HG03064 (cell line): Measurements from ENCODE around the gene FBP1.

Source experiments
- ATAC-seq: cut with Tn5 transposase; IDR thresholded peaks from one replicate; pipeline ENCODE4 v1.9.1; 2021; ENCODE audit warnings: low read depth; ENCODE audit not compliant: unreplicated experiment

The FBP1 gene

GRCh38 chr9:94657021-94657725 is 17.9 kb upstream of the FBP1 start:
- no peak for ATAC-seq

- peak; percentile 97 for ATAC-seq
Measured at GRCh38 chr9:94656200-94656599, 16.9 kb upstream of the FBP1 start.

DNA sequence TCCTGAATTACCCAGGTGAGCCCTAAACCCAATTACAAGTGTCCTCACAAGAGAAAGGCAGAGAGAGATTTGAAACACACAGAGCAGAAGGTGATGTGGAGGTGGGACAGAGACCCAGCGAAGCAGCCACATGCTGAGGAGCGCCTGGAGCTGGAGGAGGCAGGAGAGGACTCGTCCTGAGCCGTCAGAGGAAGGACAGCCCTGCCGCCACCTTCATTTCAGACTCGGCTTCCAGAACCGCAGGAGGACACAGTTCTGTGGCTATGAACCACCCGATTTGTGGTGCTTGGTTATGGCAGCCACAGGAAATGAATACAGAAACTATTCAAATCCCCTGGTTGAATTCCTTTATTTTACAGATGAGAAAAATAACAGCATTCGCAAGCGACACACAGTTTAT is 16.4 kb upstream of the FBP1 start:
- ATAC-seq = peak; percentile 21

GRCh38 chr9:94654165-94654894 is 15.0 kb upstream of the FBP1 start:
- ATAC-seq = no peak

- ATAC-seq = no peak
Measured at GRCh38 chr9:94650949-94651348, 11.6 kb upstream of the FBP1 start.

GRCh38 chr9:94649100-94649819 is 9.9 kb upstream of the FBP1 start:
- ATAC-seq = no peak

DNA sequence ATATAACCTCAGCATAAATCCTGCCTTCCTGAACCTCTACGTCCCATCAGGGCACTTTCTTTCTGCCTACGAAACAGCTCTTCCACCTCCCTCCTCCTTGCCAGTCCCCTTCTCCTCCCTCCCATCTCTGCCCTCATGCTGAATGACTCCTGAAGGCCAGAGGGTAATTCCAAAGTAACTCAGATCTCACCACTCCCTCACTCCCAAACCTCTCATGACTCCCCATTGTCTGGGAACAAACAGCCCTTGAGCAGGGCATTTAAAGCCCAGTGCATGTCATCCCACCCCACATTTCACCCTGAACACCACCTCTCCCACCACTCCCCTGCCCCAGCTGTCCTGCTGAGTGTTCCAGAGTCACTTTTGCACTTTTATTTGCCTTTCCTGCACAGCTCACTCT is 8.9 kb upstream of the FBP1 start:
- no peak for ATAC-seq

- no peak for ATAC-seq
Measured at GRCh38 chr9:94645901-94646300, 6.6 kb upstream of the FBP1 start.

DNA sequence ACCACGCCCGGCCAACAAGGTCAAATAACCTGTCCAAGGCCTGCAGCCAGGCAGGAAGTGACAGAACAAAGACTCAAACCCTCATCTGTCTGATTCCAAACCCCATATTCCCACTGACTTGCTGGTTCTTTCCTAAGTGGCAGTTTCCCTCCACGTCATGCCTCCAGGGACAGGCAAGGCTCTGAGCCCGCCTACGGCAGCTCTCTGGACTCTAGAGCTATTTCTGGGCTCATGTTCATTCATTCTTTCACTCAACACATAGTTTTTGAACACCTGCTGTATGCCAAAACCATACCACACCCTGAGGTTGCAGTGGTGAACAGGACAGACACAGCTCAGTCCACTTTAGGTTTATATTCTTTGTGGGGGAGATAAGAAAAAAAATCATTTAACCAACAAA is 5.2 kb upstream of the FBP1 start:
- ATAC-seq = no peak

- ATAC-seq = no peak
Measured at GRCh38 chr9:94643741-94644140, 4.4 kb upstream of the FBP1 start.

DNA sequence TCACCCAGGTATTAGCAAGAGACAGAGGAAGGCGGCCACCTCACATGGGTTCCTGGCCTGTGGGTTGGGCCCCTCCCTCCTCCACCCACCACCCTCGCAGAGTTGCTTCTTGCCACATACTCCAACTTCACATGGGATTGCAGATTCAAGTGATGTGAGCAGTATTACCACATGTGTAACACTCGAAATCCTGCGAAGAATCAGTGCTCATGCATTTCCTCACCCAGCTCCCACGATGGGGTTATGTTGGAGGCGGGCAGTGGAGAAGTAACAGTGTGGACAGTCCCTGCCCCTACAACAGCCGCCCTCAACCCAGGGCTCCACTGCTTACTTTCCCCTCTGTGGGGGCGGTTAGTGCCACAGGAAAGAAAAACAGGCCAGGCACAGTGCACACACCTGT is 3.9 kb upstream of the FBP1 start:
- ATAC-seq = no peak

DNA sequence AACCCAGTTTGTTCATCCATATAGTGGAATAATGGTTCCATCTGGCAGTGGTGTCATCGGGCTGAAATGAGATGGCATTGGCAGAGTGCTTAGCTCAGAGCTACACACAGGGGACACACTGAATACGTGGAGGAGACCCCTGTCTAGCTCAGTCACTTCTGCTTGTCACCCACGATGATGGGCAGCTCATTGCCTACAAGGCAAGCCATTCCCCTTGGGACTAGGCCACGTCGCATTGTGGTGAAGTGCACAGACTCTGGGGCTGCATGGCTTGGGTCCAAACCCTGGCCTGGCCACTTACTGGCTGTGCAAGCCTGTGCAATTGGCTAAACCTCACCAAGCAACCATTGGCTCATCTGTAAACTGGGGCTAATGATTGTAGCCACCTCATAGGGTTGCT is 3.2 kb upstream of the FBP1 start:
- ATAC-seq = no peak

DNA sequence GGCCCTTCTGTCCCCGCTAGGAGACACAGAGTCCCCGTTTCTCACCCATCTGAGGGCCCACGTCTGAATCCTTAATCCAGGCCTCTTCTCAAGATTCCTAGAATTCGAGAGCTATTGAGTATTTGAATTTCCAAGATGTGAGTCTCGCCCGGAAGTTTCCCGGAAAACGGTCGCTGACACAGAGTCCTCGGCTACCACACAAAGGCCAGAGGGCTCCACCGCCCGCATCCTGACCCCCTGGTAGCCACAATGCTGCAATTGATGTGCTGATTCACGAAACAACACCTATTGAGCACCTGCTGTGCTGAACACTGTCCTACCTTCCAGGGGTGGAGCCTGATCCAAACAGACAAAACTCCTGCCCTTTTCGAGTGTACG is 670 bp upstream of the FBP1 start:
- ATAC-seq = no peak

- ATAC-seq = no peak
Measured at GRCh38 chr9:94638335-94639060, 820 bp downstream of the FBP1 start.

GRCh38 chr9:94632737-94633136 is 6.6 kb downstream of the FBP1 start:
- ATAC-seq = no peak

DNA sequence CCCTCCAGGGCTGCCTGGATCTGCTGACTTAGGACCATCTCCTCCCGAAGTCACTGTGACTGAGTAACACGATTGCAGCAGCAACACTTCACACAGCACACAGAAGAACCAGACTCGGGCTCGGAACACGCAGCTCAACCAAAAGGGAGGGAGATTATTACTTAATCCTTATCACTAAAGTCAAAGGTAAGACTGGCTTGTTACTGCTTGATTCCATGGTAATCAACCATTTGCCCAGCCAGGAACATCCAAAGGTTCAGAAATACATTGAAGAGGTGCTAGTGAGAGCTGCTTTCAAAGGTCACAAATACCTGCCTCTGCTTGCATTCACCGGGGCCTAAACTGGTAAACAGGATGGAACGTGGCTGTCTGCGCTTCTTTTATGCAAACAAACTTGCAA is 7.7 kb downstream of the FBP1 start:
- no peak for ATAC-seq

DNA sequence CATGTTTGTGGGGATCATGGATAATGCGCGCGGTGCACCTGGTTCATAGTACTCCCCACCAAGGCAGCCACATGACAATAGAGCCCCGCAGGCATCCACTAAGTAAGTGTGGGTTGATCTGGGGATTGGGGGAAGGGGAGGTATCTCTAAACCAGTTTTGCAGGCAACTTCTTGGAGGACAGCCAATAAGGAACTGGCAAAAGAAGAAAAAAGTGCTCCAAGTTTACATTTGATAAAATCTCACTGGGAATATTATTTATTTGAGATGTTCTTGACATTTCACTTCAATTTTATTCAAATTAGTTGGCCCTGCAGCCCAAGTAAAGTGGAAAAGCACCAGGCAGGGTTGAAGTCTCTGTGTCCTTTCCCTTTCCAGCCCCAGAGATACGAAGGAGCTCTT is 8.5 kb downstream of the FBP1 start:
- no peak for ATAC-seq

GRCh38 chr9:94630281-94630680 is 9.0 kb downstream of the FBP1 start:
- ATAC-seq = no peak

DNA sequence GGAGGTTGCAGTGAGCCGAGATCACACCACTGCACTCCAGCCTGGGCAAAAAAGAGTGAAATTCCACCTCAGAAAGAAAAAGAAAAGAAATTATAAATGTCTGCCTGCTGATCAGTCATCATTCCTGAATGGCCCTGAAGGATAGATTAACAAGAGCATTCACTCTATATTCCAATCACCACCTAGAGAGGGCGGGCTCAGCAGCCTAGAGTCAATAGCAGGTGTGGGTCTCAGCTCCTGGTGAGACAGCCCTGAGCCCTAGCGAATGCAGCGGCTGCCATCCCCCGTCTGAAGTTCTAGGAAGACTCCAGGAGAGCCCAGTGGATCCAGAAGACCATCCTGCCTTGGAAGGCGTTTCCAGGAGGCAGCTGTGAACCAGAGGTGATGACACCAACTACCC is 12.0 kb downstream of the FBP1 start:
- ATAC-seq = no peak

DNA sequence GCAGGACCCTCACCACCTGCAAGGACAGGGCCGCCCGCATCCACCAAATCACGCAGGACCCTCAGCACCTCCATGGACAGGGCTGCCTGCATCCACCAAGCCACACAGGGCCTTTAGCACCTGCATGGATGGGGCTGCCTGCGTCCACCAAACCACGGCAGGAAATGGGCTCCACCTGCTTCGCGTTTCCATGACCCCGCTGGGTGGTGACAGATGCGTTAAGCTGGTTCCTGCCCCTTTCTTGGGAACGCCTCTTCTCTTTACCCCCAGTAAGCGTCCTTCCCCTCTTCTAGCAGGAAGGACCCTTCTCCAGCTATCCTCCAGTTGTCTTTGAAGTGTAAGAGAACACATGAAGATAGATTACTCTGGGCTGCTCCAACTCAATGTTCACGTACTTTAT is 13.5 kb downstream of the FBP1 start:
- ATAC-seq = no peak

GRCh38 chr9:94624629-94625028 is 14.7 kb downstream of the FBP1 start:
- no peak for ATAC-seq
